Neural progenitor cell (in vitro differentiated cells): ENCODE measurements around the gene NTN4.

Experiments used
- EZH2 ChIP-seq: fragments of 200-600 bp; sonication (generic); IDR thresholded peaks from 2 replicates; pipeline ENCODE4 v1.6.1; 2017; ENCODE audit warnings: antibody characterized with exemption, mild to moderate bottlenecking, moderate library complexity
- EZH2phosphoT487 ChIP-seq: fragments of 200-600 bp; sonication (generic); IDR thresholded peaks from 2 replicates; pipeline ENCODE4 v1.6.1; 2017; ENCODE audit warnings: antibody characterized with exemption
- TF ChIP-seq, protein P1 (sequence below): fragments of 200-600 bp; sonication (generic); IDR thresholded peaks from 2 replicates; pipeline ENCODE4 v1.5.1; 2017; ENCODE audit warnings: antibody characterized with exemption, mild to moderate bottlenecking

DNA sequence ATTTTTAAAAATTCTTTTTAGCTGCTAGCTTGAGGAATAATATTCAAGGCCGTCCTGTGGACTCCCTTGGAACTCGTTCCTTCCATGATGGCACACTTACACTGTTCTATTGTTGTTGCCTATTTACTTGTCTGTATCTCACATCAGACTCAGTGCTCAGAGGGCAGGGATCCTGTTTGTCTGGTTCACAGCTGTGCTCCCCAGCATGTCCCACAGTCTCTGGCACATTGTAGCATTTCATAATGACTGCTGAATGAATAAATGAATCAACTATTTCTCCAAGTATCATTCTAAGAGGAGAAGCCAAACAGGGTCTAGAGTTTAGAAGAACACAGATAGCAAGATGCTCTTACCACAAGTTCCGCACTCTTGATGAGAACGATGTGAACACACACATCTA lies 48.0 kb downstream of the NTN4 start:
- TF ChIP-seq, protein P1, sequence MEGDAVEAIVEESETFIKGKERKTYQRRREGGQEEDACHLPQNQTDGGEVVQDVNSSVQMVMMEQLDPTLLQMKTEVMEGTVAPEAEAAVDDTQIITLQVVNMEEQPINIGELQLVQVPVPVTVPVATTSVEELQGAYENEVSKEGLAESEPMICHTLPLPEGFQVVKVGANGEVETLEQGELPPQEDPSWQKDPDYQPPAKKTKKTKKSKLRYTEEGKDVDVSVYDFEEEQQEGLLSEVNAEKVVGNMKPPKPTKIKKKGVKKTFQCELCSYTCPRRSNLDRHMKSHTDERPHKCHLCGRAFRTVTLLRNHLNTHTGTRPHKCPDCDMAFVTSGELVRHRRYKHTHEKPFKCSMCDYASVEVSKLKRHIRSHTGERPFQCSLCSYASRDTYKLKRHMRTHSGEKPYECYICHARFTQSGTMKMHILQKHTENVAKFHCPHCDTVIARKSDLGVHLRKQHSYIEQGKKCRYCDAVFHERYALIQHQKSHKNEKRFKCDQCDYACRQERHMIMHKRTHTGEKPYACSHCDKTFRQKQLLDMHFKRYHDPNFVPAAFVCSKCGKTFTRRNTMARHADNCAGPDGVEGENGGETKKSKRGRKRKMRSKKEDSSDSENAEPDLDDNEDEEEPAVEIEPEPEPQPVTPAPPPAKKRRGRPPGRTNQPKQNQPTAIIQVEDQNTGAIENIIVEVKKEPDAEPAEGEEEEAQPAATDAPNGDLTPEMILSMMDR, result no peak
- TF ChIP-seq EZH2, result no peak
- no peak for TF ChIP-seq EZH2phosphoT487
